IMR-90 (cell line): Measurements from ENCODE around the gene SH2D5. TPM values are rescaled to one million over a fixed set of nuclear protein-coding genes. Genes with fewer than 3 reads are reported as not detected.
A peak's percentile ranks its signal among the peaks of the same experiment; 100 is the strongest.

Experiments used
- ATAC-seq: fragments of 200-7000 bp; cut with Tn5 transposase; 2 replicates; pipeline ENCODE4 v1.9.1; 2020; ENCODE audit warnings: low read depth, mild to moderate bottlenecking, moderate library complexity
- BruUV-seq: library from RNA; stranded (reverse); fragments of 400-500 nt; replicated peaks from 2 replicates; lab custom pipeline; 2021; lab: Mats Ljungman, UMichigan
- CTCF ChIA-PET: fragments of 300-600 bp; formaldehyde crosslinking; extraction: SDS; loops from one replicate; lab custom pipeline; 2021; ENCODE audit warnings: antibody characterized with exemption; lab: Yijun Ruan, JAX
- POLR2A ChIA-PET: fragments of 300-600 bp; sonication (Branson Sonifier 250); formaldehyde crosslinking; loops from one replicate; lab custom pipeline; 2022; ENCODE audit warnings: antibody characterized with exemption; ENCODE audit not compliant: unreplicated experiment; lab: Charles Lee
- DNase-seq: peaks from one replicate; pipeline ENCODE4 v3.0.0; 2013
- H2AFZ ChIP-seq: replicated peaks from 2 replicates; pipeline ENCODE3; 2013; ENCODE audit warnings: low read length, mild to moderate bottlenecking; ENCODE audit not compliant: poor library complexity
- H2AK5ac ChIP-seq: 2 replicates; pipeline ENCODE4 v1.6.1; 2013; ENCODE audit warnings: low read depth, low read length, inconsistent platforms
- H2AK9ac ChIP-seq: replicated peaks from 2 replicates; pipeline ENCODE3; 2013; ENCODE audit warnings: mild to moderate bottlenecking, low read depth, low read length, moderate library complexity; ENCODE audit not compliant: poor library complexity
- H2BK120ac ChIP-seq: 2 replicates; pipeline ENCODE4 v1.6.1; 2013; ENCODE audit warnings: low read depth, low read length, inconsistent platforms
- H2BK15ac ChIP-seq: 3 replicates; pipeline ENCODE4 v1.6.1; 2013; ENCODE audit warnings: low read depth, low read length, inconsistent platforms
- H2BK20ac ChIP-seq: 2 replicates; pipeline ENCODE4 v1.6.1; 2013; ENCODE audit warnings: low read depth, mild to moderate bottlenecking, inconsistent platforms, low read length, moderate library complexity
- H2BK5ac ChIP-seq: 2 replicates; pipeline ENCODE4 v1.6.1; 2013; ENCODE audit warnings: mild to moderate bottlenecking, low read depth, low read length, inconsistent platforms; ENCODE audit not compliant: poor library complexity, severe bottlenecking
- H3K14ac ChIP-seq: replicated peaks from 2 replicates; pipeline ENCODE4 v1.6.1; 2013; ENCODE audit warnings: low read depth, low read length, inconsistent platforms
- H3K18ac ChIP-seq: 2 replicates; pipeline ENCODE4 v1.6.1; 2013; ENCODE audit warnings: low read depth, low read length, control low read depth
- H3K23ac ChIP-seq: 2 replicates; pipeline ENCODE4 v1.6.1; 2013; ENCODE audit warnings: low read depth, low read length, inconsistent platforms
- H3K27ac ChIP-seq: 2 replicates; pipeline ENCODE4 v1.5.1; 2013; ENCODE audit warnings: mild to moderate bottlenecking, control low read depth, low read length; ENCODE audit not compliant: insufficient read depth
- H3K27me3 ChIP-seq: 2 replicates; pipeline ENCODE4 v1.6.1; 2013; ENCODE audit warnings: low read length; ENCODE audit not compliant: control insufficient read depth, insufficient read depth
- H3K36me3 ChIP-seq: 2 replicates; pipeline ENCODE4 v1.6.1; 2013; ENCODE audit warnings: low read length, mixed read lengths; ENCODE audit not compliant: control insufficient read depth, insufficient read depth
- H3K4ac ChIP-seq: 2 replicates; pipeline ENCODE4 v1.6.1; 2013; ENCODE audit warnings: low read depth, low read length, inconsistent platforms
- H3K4me1 ChIP-seq: 2 replicates; pipeline ENCODE4 v1.6.1; 2013; ENCODE audit warnings: low read length, mixed read lengths; ENCODE audit not compliant: control insufficient read depth, insufficient read depth
- H3K4me2 ChIP-seq: 2 replicates; pipeline ENCODE4 v1.6.1; 2013; ENCODE audit warnings: low read depth, mild to moderate bottlenecking, control low read depth, low read length, moderate library complexity
- H3K4me3 ChIP-seq: 2 replicates; pipeline ENCODE4 v1.5.1; 2013; ENCODE audit warnings: low read depth, mild to moderate bottlenecking, control low read depth, low read length, moderate library complexity; ENCODE audit not compliant: insufficient read depth
- H3K56ac ChIP-seq: 2 replicates; pipeline ENCODE4 v1.6.1; 2013; ENCODE audit warnings: low read length, inconsistent platforms; ENCODE audit not compliant: insufficient read depth; ENCODE audit errors: extremely low read depth
- H3K79me1 ChIP-seq, 2 experiments: 2 replicates each; pipeline ENCODE4 v1.6.1; 2013; ENCODE audit warnings: low read length in 2 of 2, inconsistent platforms in 1 of 2, low read depth in 1 of 2
- H3K9ac ChIP-seq: 2 replicates; pipeline ENCODE4 v1.6.1; 2013; ENCODE audit warnings: low read depth, low read length, control low read depth
- H3K9me1 ChIP-seq: 2 replicates; pipeline ENCODE4 v1.6.1; 2013; ENCODE audit warnings: low read length, inconsistent platforms; ENCODE audit not compliant: insufficient read depth
- H3K9me3 ChIP-seq: 2 replicates; pipeline ENCODE4 v1.6.1; 2013; ENCODE audit warnings: low read length; ENCODE audit not compliant: control insufficient read depth, insufficient read depth
- H4K20me1 ChIP-seq: 2 replicates; pipeline ENCODE4 v1.6.1; 2013; ENCODE audit warnings: low read length, inconsistent platforms; ENCODE audit not compliant: insufficient read depth
- H4K5ac ChIP-seq: 2 replicates; pipeline ENCODE4 v1.6.1; 2013; ENCODE audit warnings: mild to moderate bottlenecking, low read depth, low read length, control low read depth
- H4K8ac ChIP-seq, 2 experiments: 2 replicates each; pipeline ENCODE4 v1.6.1; 2013; ENCODE audit warnings: low read depth in 2 of 2, low read length in 2 of 2, control low read depth in 1 of 2, inconsistent platforms in 1 of 2
- H4K91ac ChIP-seq: 2 replicates; pipeline ENCODE4 v1.6.1; 2013; ENCODE audit warnings: low read depth, low read length, inconsistent platforms; ENCODE audit not compliant: insufficient read depth
- BHLHE40 ChIP-seq: fragments of 150-350 bp; IDR thresholded peaks from 2 replicates; pipeline ENCODE4 v1.6.1; 2016; ENCODE audit warnings: mild to moderate bottlenecking, low read depth, low read length
- CEBPB ChIP-seq: IDR thresholded peaks from 2 replicates; pipeline ENCODE4 v1.6.1; 2012; ENCODE audit warnings: low read depth, low read length, improper control_type of control experiment
- CHD1 ChIP-seq: IDR thresholded peaks from 2 replicates; pipeline ENCODE4 v1.6.1; 2012; ENCODE audit warnings: low read depth, low read length, improper control_type of control experiment
- CTCF ChIP-seq: conservative IDR thresholded peaks from 2 replicates; pipeline ENCODE4 v1.5.1; 2012; ENCODE audit warnings: mild to moderate bottlenecking, low read depth, low read length, improper control_type of control experiment
- FOS ChIP-seq: fragments of 150-350 bp; IDR thresholded peaks from 2 replicates; pipeline ENCODE4 v1.6.1; 2016; ENCODE audit warnings: low read depth, low read length
- MAFK ChIP-seq: IDR thresholded peaks from 2 replicates; pipeline ENCODE4 v1.6.1; 2012; ENCODE audit warnings: low read depth, low read length, improper control_type of control experiment
- MAZ ChIP-seq: IDR thresholded peaks from 2 replicates; pipeline ENCODE4 v1.6.1; 2012; ENCODE audit warnings: low read depth, mild to moderate bottlenecking, low read length, improper control_type of control experiment, moderate library complexity, borderline replicate concordance
- NFE2L2 ChIP-seq: fragments of 150-350 bp; IDR thresholded peaks from 2 replicates; pipeline ENCODE4 v1.6.1; 2016; ENCODE audit warnings: low read depth, mild to moderate bottlenecking, low read length
- POLR2A ChIP-seq: IDR thresholded peaks from 2 replicates; pipeline ENCODE4 v1.6.1; 2012; ENCODE audit warnings: mild to moderate bottlenecking, low read depth, low read length
- RAD21 ChIP-seq: IDR thresholded peaks from 2 replicates; pipeline ENCODE4 v1.6.1; 2012; ENCODE audit warnings: low read length, improper control_type of control experiment
- RCOR1 ChIP-seq: IDR thresholded peaks from 2 replicates; pipeline ENCODE4 v1.6.1; 2012; ENCODE audit warnings: mild to moderate bottlenecking, low read length, improper control_type of control experiment; ENCODE audit not compliant: insufficient replicate concordance
- RFX5 ChIP-seq: IDR thresholded peaks from 2 replicates; pipeline ENCODE4 v1.8.0; 2012; ENCODE audit warnings: low read depth, mild to moderate bottlenecking, low read length, moderate library complexity
- SMC3 ChIP-seq: fragments of 150-350 bp; IDR thresholded peaks from 2 replicates; pipeline ENCODE4 v1.6.1; 2016; ENCODE audit warnings: low read depth, mild to moderate bottlenecking, antibody characterized with exemption, low read length, moderate library complexity
- WGBS, 2 experiments: methylation state at CpG; one replicate each; pipeline versions ENCODE4 v1.1.5 to v1.1.7; 2013; ENCODE audit warnings: missing lambda C conversion rate in 2 of 2; ENCODE audit not compliant: insufficient read length in 1 of 2; ENCODE audit errors: extremely low coverage in 2 of 2; 5-methylcytosine and 5-hydroxymethylcytosine counted together
- dilution Hi-C: fragments of 300-500 bp; cut with HindIII; formaldehyde crosslinking; loops from one replicate; pipeline ENCODE4 v1.14.3; 2018; ENCODE audit warnings: low sequenced_read_pairs; ENCODE audit not compliant: unreplicated experiment
- in situ Hi-C: fragments of 300-500 bp; cut with MboI; formaldehyde crosslinking; loops from 3 replicates; pipeline ENCODE4 v1.14.3; 2019; ENCODE audit warnings: low sequenced_read_pairs, inconsistent platforms, mixed read lengths
- intact Hi-C: fragments of 100-400 bp; cut with micrococcal nuclease; formaldehyde crosslinking; loops from 2 replicates; pipeline ENCODE4 v1.10.0; 2022
- polyA plus RNA-seq, 3 experiments: library from polyadenylated mRNA; depleted of rRNA; stranded (reverse); fragments of >200 nt; gene quantifications; 2 replicates each; pipeline ENCODE4 v1.2.3, GENCODE V29; 2012; ENCODE audit warnings: low replicate concordance in 1 of 3
- total RNA-seq: library from RNA; depleted of rRNA; stranded (reverse); fragments of >200 nt; gene quantifications from 2 replicates; pipeline ENCODE4 v1.2.3, GENCODE V29; 2012

SH2D5 gene
- total and polyA plus RNA-seq, 2 of the 4 experiments (the other 2 are of a cell fraction), result 7.2 to 14.4 TPM

GRCh38 chr1:20704390-20705202 is 27.9 kb downstream of the SH2D5 start:
- Histone ChIP-seq H2BK15ac (no peak overlapping the region; the same call in 2 of the 3 replicates), H4K8ac (no peak overlapping the region), H3K27ac (no peak overlapping the region), H3K14ac (no peak overlapping the region), H3K23ac (no peak overlapping the region), H3K4me1 (no peaks in the 10 kb centered on the region), H4K91ac (no peak overlapping the region; the same call in 1 of the 2 replicates), H4K20me1 (no peaks in the 10 kb centered on the region; the same call in 1 of the 2 replicates), H2BK120ac (no peak overlapping the region), H3K4ac (no peak overlapping the region), H3K27me3 (no peaks in the 10 kb centered on the region), H3K18ac (no peak overlapping the region), H2BK20ac (no peak overlapping the region), H3K4me2 (no peak overlapping the region), H3K79me1 (peaks cover 0 to 7% of the 10 kb centered on the region in 2 experiments; a peak in 1 of 4 replicates), H3K56ac (no peak overlapping the region), H3K9ac (no peak overlapping the region), H2AK5ac (no peak overlapping the region), H2AFZ (peak overlapping the region; percentile 33), H3K9me1 (peaks cover 6% of the 10 kb centered on the region; the same call in 1 of the 2 replicates), H4K5ac (no peak overlapping the region), H2AK9ac (peak overlapping the region; percentile 66), H2BK5ac (no peak overlapping the region), H3K36me3 (no peaks in the 10 kb centered on the region), H3K4me3 (no peak overlapping the region), H3K9me3 (no peaks in the 10 kb centered on the region)
- 98% methylated on average over 27 of the region's 41 CpGs; no CpG with 5 or more reads in 1 of the 2 experiments for WGBS, 2 experiments
- in situ Hi-C loops, result no loop called here
- dilution Hi-C loops, result no loop called here
- intact Hi-C loops, result no loop called here
- ChIA-PET CTCF (interaction anchor here (0.7 kb wide), 1 partner anchor 245 kb away, joined by 3 read pairs; no protein-coding TSS in a partner anchor), POLR2A (no interaction called here)
- ATAC-seq, result no peak
- no peak for DNase-seq
- BruUV-seq, result no TSS peak
- TF ChIP-seq RCOR1, result no peak
- no peak for TF ChIP-seq NFE2L2
- no peak for TF ChIP-seq MAZ
- TF ChIP-seq CTCF, result no peak
- TF ChIP-seq POLR2A, result no peak
- TF ChIP-seq RFX5, result no peak
- no peak for TF ChIP-seq SMC3
- no peak for TF ChIP-seq CEBPB
- no peak for TF ChIP-seq MAFK
- no peak for TF ChIP-seq CHD1
- no peak for TF ChIP-seq RAD21
- TF ChIP-seq FOS, result no peak
- no peak for TF ChIP-seq BHLHE40
